Left renal pelvis (tissue), 4 donors: Measurements from ENCODE around the gene MYOZ3. TPM values are rescaled to one million over a fixed set of nuclear protein-coding genes. Genes with fewer than 3 reads are reported as not detected.

ENCODE experiments used
- DNase-seq, 4 donors: peaks; one replicate each; pipeline ENCODE4 v3.0.0-alpha.2; 2013; ENCODE audit warnings: low read depth in 4 of 4, low spot score in 3 of 4
- polyA plus RNA-seq, 4 donors: library from polyadenylated mRNA; unstranded; fragments of 120-200 nt; gene quantifications; one replicate each; pipeline ENCODE4 v1.2.1, GENCODE V29; 2013; ENCODE audit not compliant: insufficient read length in 4 of 4

MYOZ3 gene
- polyA plus RNA-seq, 4 donors: 5.7 to 10.3 (median 6.3) TPM

- DNase-seq: no peak
These were observed 4.6 kb upstream of the MYOZ3 start for GRCh38 chr5:150656191-150657132.

- no peak for DNase-seq
These were observed 2.9 kb upstream of the MYOZ3 start for GRCh38 chr5:150658121-150658520.

- no peak for DNase-seq
These were observed 2.3 kb upstream of the MYOZ3 start for GRCh38 chr5:150658699-150659265.

GRCh38 chr5:150659360-150660107, 1.5 kb upstream of the MYOZ3 start:
- no peak for DNase-seq

- no peak for DNase-seq
These were observed 781 bp upstream of the MYOZ3 start for GRCh38 chr5:150660108-150660831.

DNA sequence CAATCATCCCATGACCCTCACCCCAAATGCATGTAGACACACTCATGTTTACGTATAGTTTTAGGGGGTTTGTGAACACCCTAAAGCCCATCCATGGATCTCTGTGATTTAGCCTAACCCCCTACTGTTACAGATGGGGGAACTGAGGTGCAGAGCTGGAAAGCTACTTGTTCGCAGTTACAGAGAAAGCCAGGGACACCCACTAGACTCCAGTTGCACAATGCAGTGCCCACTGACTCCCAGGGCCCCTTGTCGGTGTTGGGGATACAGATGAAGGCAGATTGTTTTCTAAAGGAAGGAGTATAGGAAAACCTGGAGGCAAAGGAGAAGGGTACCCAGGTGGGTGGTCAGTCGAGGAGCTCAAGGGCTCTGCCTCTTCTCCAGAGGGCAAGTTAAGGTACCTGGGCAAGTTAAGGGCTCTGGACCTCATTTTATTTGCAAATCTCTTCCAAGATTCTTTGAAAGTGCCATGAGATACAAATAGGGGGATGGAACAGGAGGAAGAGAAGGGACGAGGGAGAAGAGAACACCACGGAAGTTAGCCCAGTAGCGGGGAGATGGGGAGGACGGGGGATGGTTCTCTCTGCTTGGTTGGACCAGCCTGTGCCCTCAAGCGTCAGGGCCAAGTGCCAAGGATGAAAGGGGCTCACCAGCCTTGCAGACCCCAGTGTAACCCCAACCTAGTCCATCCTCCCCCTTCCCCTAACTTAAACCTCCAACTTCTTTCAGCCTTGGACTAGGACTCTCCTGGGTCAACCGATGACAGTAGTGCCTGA, 958 bp downstream of the MYOZ3 start:
- no peak for DNase-seq

GRCh38 chr5:150662731-150663516, 1.9 kb downstream of the MYOZ3 start:
- DNase-seq: no peak

- DNase-seq: no peak
These were observed 2.9 kb downstream of the MYOZ3 start for GRCh38 chr5:150663936-150664335.

DNA sequence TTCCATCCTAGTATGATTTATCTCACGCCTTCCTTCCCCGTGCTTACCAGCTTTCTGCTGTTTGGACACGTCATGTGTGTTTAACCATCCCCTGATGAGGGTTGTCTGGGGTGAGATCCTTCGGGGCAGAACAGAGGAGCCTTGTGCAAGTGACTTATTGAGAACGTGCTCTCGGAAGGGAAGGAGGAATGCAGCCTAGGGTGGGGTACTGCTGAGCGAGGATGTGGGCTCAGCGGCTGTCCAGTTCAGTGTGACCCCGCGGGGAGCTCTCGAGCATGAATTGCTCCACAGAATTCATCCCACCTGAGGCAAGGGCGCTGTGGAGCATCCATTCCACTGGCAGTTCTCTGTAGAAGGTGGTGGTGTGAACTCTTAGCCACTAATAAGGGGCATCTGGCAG, 4.0 kb downstream of the MYOZ3 start:
- no peak for DNase-seq

DNA sequence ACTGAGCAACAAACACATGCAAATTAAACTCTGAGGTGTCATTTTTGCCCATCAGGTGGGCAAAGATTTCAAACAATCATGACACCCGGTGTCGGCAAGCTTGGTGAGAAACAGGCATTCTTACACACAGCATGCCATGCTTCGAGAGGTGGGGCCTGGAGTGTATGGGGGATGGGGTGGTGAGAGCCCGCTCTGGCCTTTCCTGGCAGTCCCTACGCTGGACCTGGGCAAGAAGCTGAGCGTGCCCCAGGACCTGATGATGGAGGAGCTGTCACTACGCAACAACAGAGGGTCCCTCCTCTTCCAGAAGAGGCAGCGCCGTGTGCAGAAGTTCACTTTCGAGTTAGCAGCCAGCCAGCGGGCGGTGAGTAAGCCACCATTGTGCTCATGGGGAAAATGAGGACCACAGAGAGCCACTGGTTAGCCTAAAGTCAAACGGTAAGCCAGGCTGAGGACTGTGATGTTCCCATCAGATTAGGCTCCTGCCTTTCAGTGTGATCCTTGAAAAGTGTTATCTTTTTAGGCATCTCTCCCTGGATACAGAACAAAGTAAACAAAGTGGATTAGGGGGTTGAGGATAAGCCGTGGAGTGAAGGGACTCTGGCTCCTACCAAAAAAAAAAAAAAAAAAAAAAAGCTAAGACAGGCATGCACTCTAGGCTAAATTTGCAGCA, 9.4 kb downstream of the MYOZ3 start:
- no peak for DNase-seq

DNA sequence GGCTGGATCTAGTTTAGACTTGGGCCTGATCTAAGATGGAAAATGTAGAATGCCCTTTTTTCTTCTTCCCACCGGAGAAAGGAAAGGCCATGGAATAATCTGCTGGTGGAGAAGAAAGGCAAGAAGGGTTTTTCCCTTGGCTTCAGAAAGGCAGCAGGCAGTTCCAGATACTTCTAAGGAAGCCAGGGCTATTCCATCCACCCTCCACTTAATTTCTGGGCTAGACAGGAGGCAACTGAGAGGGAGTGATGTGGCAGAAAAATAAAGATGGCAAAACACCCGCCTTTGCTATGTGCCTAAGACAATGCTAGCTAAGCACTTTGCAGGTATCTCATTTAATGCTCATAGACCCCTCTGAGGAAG, 9.9 kb downstream of the MYOZ3 start:
- no peak for DNase-seq

DNA sequence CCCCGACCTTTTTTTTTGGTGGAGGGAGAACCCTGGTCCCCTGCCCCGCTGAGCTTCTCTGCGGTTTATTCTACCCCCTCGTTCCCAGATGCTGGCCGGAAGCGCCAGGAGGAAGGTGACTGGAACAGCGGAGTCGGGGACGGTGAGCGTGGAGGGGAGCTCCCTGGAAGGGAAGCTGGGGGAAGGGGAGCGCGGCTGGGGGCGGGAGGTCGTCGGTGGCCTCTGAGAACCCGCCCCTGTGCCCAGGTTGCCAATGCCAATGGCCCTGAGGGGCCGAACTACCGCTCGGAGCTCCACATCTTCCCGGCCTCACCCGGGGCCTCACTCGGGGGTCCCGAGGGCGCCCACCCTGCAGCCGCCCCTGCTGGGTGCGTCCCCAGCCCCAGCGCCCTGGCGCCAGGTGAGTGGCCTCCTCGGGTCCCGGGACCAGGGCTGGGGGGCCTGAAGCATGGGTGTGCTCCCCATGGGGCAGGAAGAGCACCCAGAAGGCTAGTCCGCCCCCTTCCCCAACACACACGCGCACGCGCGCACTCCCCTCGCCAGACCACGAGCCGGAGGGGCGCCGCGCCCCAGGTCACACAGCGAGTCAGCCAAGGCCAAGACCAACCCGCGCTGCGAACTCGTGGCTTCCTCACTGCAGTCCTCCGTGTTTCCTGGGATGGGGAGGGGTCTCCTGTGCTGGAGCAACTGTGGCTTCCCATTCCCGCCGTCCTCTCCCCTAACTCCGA, 10.6 kb downstream of the MYOZ3 start:
- no peak for DNase-seq

DNA sequence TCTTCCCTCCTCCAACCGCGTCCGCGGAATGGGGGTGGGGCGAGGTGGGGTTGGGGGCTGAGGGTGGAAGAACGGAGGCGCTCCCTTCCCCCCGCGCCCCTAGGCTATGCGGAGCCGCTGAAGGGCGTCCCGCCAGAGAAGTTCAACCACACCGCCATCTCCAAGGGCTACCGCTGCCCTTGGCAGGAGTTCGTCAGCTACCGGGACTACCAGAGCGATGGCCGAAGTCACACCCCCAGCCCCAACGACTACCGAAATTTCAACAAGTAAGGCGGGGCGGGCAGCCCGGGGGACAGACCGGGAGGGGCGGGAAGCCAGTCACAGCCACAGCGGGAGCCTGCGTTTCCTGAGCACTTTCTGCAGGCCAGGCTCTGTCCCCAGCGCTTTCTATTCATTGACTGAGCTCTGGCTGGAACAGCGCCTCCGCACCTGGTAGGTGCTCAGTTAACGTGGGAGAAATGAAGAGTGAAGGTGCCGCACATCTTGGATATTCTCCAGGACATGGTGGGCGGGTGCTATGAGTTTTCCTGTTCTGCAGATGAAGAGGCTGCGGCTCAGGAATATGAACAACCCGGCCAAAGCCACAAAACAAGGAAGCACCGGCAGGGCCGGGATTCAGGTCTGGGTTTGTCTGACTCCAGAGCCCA, 11.3 kb downstream of the MYOZ3 start:
- no peak for DNase-seq

DNA sequence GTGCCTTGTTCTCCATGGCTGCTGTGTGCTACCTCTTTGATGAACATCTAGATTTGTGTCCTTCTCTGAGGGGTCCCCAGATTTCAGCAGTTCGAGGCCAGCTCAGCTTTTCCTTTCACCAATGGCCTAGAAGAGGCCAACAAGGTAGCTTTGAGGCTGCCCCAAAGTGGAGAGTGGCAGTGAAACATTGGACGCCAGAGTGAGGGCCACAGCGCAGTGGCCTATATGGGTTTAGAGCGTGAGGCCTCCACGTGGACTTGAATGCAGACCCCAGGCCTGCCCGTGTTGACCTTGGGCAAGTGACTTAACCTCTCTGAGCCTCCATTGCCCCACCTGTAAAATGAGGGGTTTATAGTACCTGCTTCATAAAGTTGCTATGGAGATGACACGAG, 11.8 kb downstream of the MYOZ3 start:
- no peak for DNase-seq

GRCh38 chr5:150674341-150674821, 13.3 kb downstream of the MYOZ3 start:
- DNase-seq: no peak

GRCh38 chr5:150675069-150675468, 14.0 kb downstream of the MYOZ3 start:
- DNase-seq: no peak

DNA sequence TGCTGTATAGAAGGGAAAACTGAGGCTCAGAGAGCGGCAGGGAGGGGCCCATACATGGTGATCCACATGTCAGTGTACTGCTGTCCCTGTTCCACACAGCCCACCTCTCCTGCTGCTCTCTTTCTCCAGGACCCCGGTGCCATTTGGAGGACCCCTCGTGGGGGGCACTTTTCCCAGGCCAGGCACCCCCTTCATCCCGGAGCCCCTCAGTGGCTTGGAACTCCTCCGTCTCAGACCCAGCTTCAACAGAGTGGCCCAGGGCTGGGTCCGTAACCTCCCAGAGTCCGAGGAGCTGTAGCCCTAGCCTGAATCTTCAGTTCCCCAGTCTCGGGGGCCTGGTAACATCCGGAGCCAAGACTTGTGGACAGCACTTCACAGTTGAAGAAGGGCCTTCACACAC, 15.5 kb downstream of the MYOZ3 start:
- no peak for DNase-seq

- no peak for DNase-seq
These were observed 28.1 kb downstream of the MYOZ3 start for GRCh38 chr5:150689120-150689519.
